ENCODE measurements around the gene BCL2A1. TPM values are rescaled to one million over a fixed set of nuclear protein-coding genes. Genes with fewer than 3 reads are reported as not detected.
"Not testable (repeated sequence)": the region's sequence is repeated elsewhere in the genome, so short reads cannot be mapped to it uniquely, and the experiment has no call there.

The BCL2A1 gene
- total RNA-seq, 2 donors from 2014 or later, result not detected

GRCh38 chr15:80012060-80012726 is 41.2 kb upstream of the BCL2A1 start:
- H3K27ac Mint-ChIP-seq, result no peak overlapping the region
- H3K9me3 Mint-ChIP-seq, result peaks cover 15% of the 10 kb centered on the region

GRCh38 chr15:80011596-80011995 is 40.6 kb upstream of the BCL2A1 start:
- Histone ChIP-seq H3K9me3 (ENCODE audit: control insufficient read depth, low read length) (no peaks in the 10 kb centered on the region), H3K27me3 (ENCODE audit: control insufficient read depth, insufficient read depth, low read length, poor library complexity, severe bottlenecking) (no peaks in the 10 kb centered on the region), H3K4me3 (ENCODE audit: low read length) (no peak overlapping the region), H3K36me3 (ENCODE audit: control insufficient read depth, insufficient read depth, low read length) (no peaks in the 10 kb centered on the region), H3K4me1 (ENCODE audit: control insufficient read depth, insufficient read depth, low read length) (no peaks in the 10 kb centered on the region), H3K27ac (ENCODE audit: low read depth, low read length) (no peak overlapping the region), H3K9ac (ENCODE audit: extremely low read depth, low read length, poor library complexity, severe bottlenecking) (no peak overlapping the region)
- DNase-seq, result no peak
- H3K4me1 Mint-ChIP-seq, result peaks cover 2% of the 10 kb centered on the region
- H3K9me3 Mint-ChIP-seq, result peaks cover 10% of the 10 kb centered on the region
- H3K27ac Mint-ChIP-seq, result no peak overlapping the region
- H3K36me3 Mint-ChIP-seq (ENCODE audit: low read depth), result no peaks in the 10 kb centered on the region
- no peak overlapping the region for H3K4me3 Mint-ChIP-seq
- WGBS, 2 experiments (ENCODE audit: insufficient coverage in 1 of 2, insufficient read length in 1 of 2), result no CpG with 5 or more reads among the region's 3 CpGs
- TF ChIP-seq CTCF (conservative IDR thresholded peaks at IDR 0.05), result no peak
- H3K27me3 Mint-ChIP-seq (ENCODE audit: insufficient read depth), result no peaks in the 10 kb centered on the region

More at GRCh38 chr15:80012060-80012726, 41.2 kb upstream of the BCL2A1 start:
- no peaks in the 10 kb centered on the region for H3K4me1 ChIP-seq (ENCODE audit: control insufficient read depth, insufficient read depth, low read length)
- Mint-ChIP-seq H3K4me3 (no peak overlapping the region), H3K4me1 (no peaks in the 10 kb centered on the region), H3K27me3 (ENCODE audit: insufficient read depth) (no peaks in the 10 kb centered on the region), H3K36me3 (ENCODE audit: low read depth) (no peaks in the 10 kb centered on the region)
- no peaks in the 10 kb centered on the region for H3K27me3 ChIP-seq (ENCODE audit: control insufficient read depth, insufficient read depth, low read length, poor library complexity, severe bottlenecking)
- no peaks in the 10 kb centered on the region for H3K36me3 ChIP-seq (ENCODE audit: control insufficient read depth, insufficient read depth, low read length)
- H3K4me3 ChIP-seq (ENCODE audit: low read length), result no peak overlapping the region
- H3K9ac ChIP-seq (ENCODE audit: extremely low read depth, low read length, poor library complexity, severe bottlenecking), result no peak overlapping the region
- no peaks in the 10 kb centered on the region for H3K9me3 ChIP-seq (ENCODE audit: control insufficient read depth, low read length)
- TF ChIP-seq CTCF (conservative IDR thresholded peaks at IDR 0.05), result no peak
- H3K27ac ChIP-seq (ENCODE audit: low read depth, low read length), result no peak overlapping the region
- 90 to 93% methylated on average over 2 to 5 of the region's 6 CpGs for WGBS, 2 experiments (ENCODE audit: insufficient coverage in 1 of 2, insufficient read length in 1 of 2)
- DNase-seq, result no peak

GRCh38 chr15:80011041-80011523 is 40.1 kb upstream of the BCL2A1 start:
- not testable (repeated sequence) for H3K9ac ChIP-seq (ENCODE audit: extremely low read depth, low read length, poor library complexity, severe bottlenecking); H3K4me1 ChIP-seq (ENCODE audit: control insufficient read depth, insufficient read depth, low read length); H3K4me3 ChIP-seq (ENCODE audit: low read length); H3K9me3 ChIP-seq (ENCODE audit: control insufficient read depth, low read length); H3K4me1 Mint-ChIP-seq; H3K36me3 Mint-ChIP-seq (ENCODE audit: low read depth); H3K36me3 ChIP-seq (ENCODE audit: control insufficient read depth, insufficient read depth, low read length); H3K27me3 Mint-ChIP-seq (ENCODE audit: insufficient read depth); H3K4me3 Mint-ChIP-seq; H3K27ac Mint-ChIP-seq; H3K27ac ChIP-seq (ENCODE audit: low read depth, low read length); DNase-seq; H3K27me3 ChIP-seq (ENCODE audit: control insufficient read depth, insufficient read depth, low read length, poor library complexity, severe bottlenecking)
- H3K9me3 Mint-ChIP-seq, result peaks cover 10% of the 10 kb centered on the region
- WGBS, 2 experiments (ENCODE audit: insufficient coverage in 1 of 2, insufficient read length in 1 of 2), result 94 to 95% methylated on average over 7 to 9 of the region's 9 CpGs

Data from endodermal cell (in vitro differentiated cells).